GM12864 (cell line): ENCODE results near the gene EXOC3L1.

Experiments used
- DNase-seq: peaks from one replicate; pipeline ENCODE4 v3.0.0-alpha.2; 2011; ENCODE audit warnings: low read depth
- H3K4me3 ChIP-seq: 2 replicates; pipeline ENCODE4 v1.5.1; 2011; ENCODE audit warnings: mild to moderate bottlenecking, low read depth, low read length, control low read depth
- CTCF ChIP-seq: IDR thresholded peaks from 2 replicates; pipeline ENCODE4 v1.5.1; 2011; ENCODE audit warnings: low read depth, mild to moderate bottlenecking, moderate library complexity, low read length, control low read depth, inconsistent platforms; ENCODE audit errors: missing control alignments

EXOC3L1 gene

GRCh38 chr16:67145746-67146145 lies 44.2 kb downstream of the EXOC3L1 start:
- TF ChIP-seq CTCF = no peak
- no peak overlapping the region for H3K4me3 ChIP-seq

GRCh38 chr16:67144943-67145342 lies 45.0 kb downstream of the EXOC3L1 start:
- H3K4me3 ChIP-seq = no peak overlapping the region
- DNase-seq = no peak
- TF ChIP-seq CTCF = no peak

More at GRCh38 chr16:67145746-67146145, 44.2 kb downstream of the EXOC3L1 start:
- DNase-seq = no peak

- no peak for TF ChIP-seq CTCF
- no peak overlapping the region for H3K4me3 ChIP-seq
- no peak for DNase-seq
Measured at GRCh38 chr16:67142342-67142741, 47.6 kb downstream of the EXOC3L1 start.

- DNase-seq = no peak
- no peak for TF ChIP-seq CTCF
- H3K4me3 ChIP-seq = no peak overlapping the region
Measured at GRCh38 chr16:67141391-67141790, 48.5 kb downstream of the EXOC3L1 start.

- DNase-seq = no peak
- TF ChIP-seq CTCF = no peak
- H3K4me3 ChIP-seq = no peak overlapping the region
Measured at GRCh38 chr16:67137605-67138004, 52.3 kb downstream of the EXOC3L1 start.
